Osteoblast (primary cell): Measurements from ENCODE around the gene SRSF12. TPM values are rescaled to one million over a fixed set of nuclear protein-coding genes. Genes with fewer than 3 reads are reported as not detected.
A peak's percentile ranks its signal among the peaks of the same experiment; 100 is the strongest.

Experiments
- DNase-seq: peaks from one replicate; pipeline ENCODE4 v3.0.0; 2011; ENCODE audit warnings: low spot score, mixed read lengths; ENCODE audit not compliant: insufficient read length; ENCODE audit errors: missing footprints
- H2AFZ ChIP-seq: 2 replicates; pipeline ENCODE4 v1.6.0; 2011; ENCODE audit warnings: mild to moderate bottlenecking, low read length
- H3K27ac ChIP-seq: 2 replicates; pipeline ENCODE4 v1.5.1; 2011; ENCODE audit warnings: mild to moderate bottlenecking, low read depth, low read length, moderate library complexity
- H3K27me3 ChIP-seq: 2 replicates; pipeline ENCODE4 v1.6.0; 2012; ENCODE audit warnings: mild to moderate bottlenecking, control low read depth, inconsistent platforms, low read length, moderate library complexity; ENCODE audit not compliant: insufficient read depth
- H3K36me3 ChIP-seq: 2 replicates; pipeline ENCODE4 v1.5.1; 2011; ENCODE audit warnings: mild to moderate bottlenecking, low read length, control low read depth, moderate library complexity; ENCODE audit not compliant: insufficient read depth
- H3K4me1 ChIP-seq: 2 replicates; pipeline ENCODE4 v1.5.1; 2011; ENCODE audit warnings: mild to moderate bottlenecking, low read length, control low read depth, moderate library complexity; ENCODE audit not compliant: insufficient read depth
- H3K4me2 ChIP-seq: 2 replicates; pipeline ENCODE4 v1.6.0; 2011; ENCODE audit warnings: mild to moderate bottlenecking, low read length; ENCODE audit not compliant: insufficient read depth
- H3K4me3 ChIP-seq: fragments of 200-600 bp; sonication (generic); 3 replicates; pipeline ENCODE4 v1.5.1; 2012; ENCODE audit warnings: mild to moderate bottlenecking, low read length, inconsistent platforms; ENCODE audit not compliant: insufficient read depth
- H3K79me2 ChIP-seq: 2 replicates; pipeline ENCODE4 v1.6.0; 2012; ENCODE audit warnings: mild to moderate bottlenecking, low read length, control low read depth, inconsistent platforms; ENCODE audit not compliant: insufficient read depth
- H3K9me3 ChIP-seq: 2 replicates; pipeline ENCODE4 v1.5.1; 2011; ENCODE audit warnings: low read depth, low read length, control low read depth
- H4K20me1 ChIP-seq: 2 replicates; pipeline ENCODE4 v1.6.0; 2012; ENCODE audit warnings: mild to moderate bottlenecking, low read length, control low read depth; ENCODE audit not compliant: insufficient read depth
- CTCF ChIP-seq: IDR thresholded peaks from 2 replicates; pipeline ENCODE4 v1.5.1; 2011; ENCODE audit warnings: mild to moderate bottlenecking, low read depth, low read length, moderate library complexity; ENCODE audit errors: extremely low read depth
- total RNA-seq: library from RNA; depleted of rRNA; stranded (reverse); fragments of >200 nt; gene quantifications from 2 replicates; pipeline ENCODE4 v1.2.3, GENCODE V29; 2012

The SRSF12 gene
- total RNA-seq, 1 donor = under 0.01 TPM

DNA sequence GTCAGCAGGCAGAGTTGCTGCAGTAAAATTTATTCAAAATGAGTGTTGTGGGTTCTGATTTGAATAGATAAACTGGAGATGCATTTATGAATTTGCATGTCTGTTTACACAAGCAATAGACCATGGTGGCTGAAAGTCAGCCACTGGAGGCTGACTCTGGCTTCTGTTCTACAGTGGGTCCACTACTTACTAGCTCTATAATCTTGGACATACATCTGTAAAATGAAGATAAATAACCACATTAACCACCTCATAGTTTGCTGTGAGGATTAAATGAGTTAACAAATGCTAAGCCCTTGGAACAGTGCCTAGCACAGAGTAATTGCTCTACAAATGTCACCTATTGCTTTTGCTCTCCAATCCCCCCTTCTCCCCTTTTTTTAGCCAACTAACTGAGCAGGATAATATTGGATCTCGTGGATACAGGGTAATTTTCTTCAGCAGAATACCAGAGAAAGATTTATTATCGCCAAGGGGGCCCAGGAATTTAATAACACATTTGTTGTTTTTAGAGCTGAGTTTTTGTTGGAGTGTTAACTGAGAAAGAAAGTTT is 26.6 kb upstream of the SRSF12 start:
- H3K4me1 ChIP-seq = peaks cover 24% of the 10 kb centered on the region
- no peak for DNase-seq
- H3K36me3 ChIP-seq = no peaks in the 10 kb centered on the region
- H2AFZ ChIP-seq = no peak overlapping the region
- no peaks in the 10 kb centered on the region for H3K79me2 ChIP-seq
- TF ChIP-seq CTCF = no peak
- H4K20me1 ChIP-seq = no peaks in the 10 kb centered on the region
- peaks cover 23% of the 10 kb centered on the region for H3K27me3 ChIP-seq
- no peak overlapping the region for H3K4me3 ChIP-seq
- no peak overlapping the region for H3K27ac ChIP-seq
- no peak overlapping the region for H3K4me2 ChIP-seq
- no peaks in the 10 kb centered on the region for H3K9me3 ChIP-seq

GRCh38 chr6:89140347-89141156 is 22.7 kb upstream of the SRSF12 start:
- no peak overlapping the region for H2AFZ ChIP-seq
- peak; percentile 79 for DNase-seq
- no peaks in the 10 kb centered on the region for H3K9me3 ChIP-seq
- peaks cover 17% of the 10 kb centered on the region for H3K27me3 ChIP-seq
- no peaks in the 10 kb centered on the region for H3K79me2 ChIP-seq
- peaks cover 9% of the 10 kb centered on the region for H3K4me1 ChIP-seq
- H3K36me3 ChIP-seq = no peaks in the 10 kb centered on the region
- no peak overlapping the region for H3K27ac ChIP-seq
- TF ChIP-seq CTCF = no peak
- no peaks in the 10 kb centered on the region for H4K20me1 ChIP-seq
- H3K4me3 ChIP-seq = no peak overlapping the region
- no peak overlapping the region for H3K4me2 ChIP-seq

GRCh38 chr6:89139509-89140346 is 21.9 kb upstream of the SRSF12 start:
- Histone ChIP-seq H3K27me3 (peaks cover 10% of the 10 kb centered on the region), H3K79me2 (no peaks in the 10 kb centered on the region), H3K9me3 (no peaks in the 10 kb centered on the region), H3K36me3 (no peaks in the 10 kb centered on the region), H2AFZ (no peak overlapping the region), H3K4me1 (peaks cover 7% of the 10 kb centered on the region), H3K4me2 (no peak overlapping the region), H3K27ac (no peak overlapping the region), H4K20me1 (no peaks in the 10 kb centered on the region), H3K4me3 (no peak overlapping the region)
- no peak for TF ChIP-seq CTCF
- DNase-seq = no peak

GRCh38 chr6:89138173-89138572 is 20.3 kb upstream of the SRSF12 start:
- Histone ChIP-seq H3K4me3 (no peak overlapping the region), H3K27me3 (peaks cover 4% of the 10 kb centered on the region), H3K27ac (no peak overlapping the region), H3K79me2 (no peaks in the 10 kb centered on the region), H3K36me3 (no peaks in the 10 kb centered on the region), H2AFZ (no peak overlapping the region), H3K9me3 (no peaks in the 10 kb centered on the region), H3K4me2 (no peak overlapping the region), H3K4me1 (peaks cover 7% of the 10 kb centered on the region), H4K20me1 (no peaks in the 10 kb centered on the region)
- no peak for TF ChIP-seq CTCF
- DNase-seq = no peak
